SK-N-SH (cell line): ENCODE measurements around the gene C12orf57. TPM values are rescaled to one million over a fixed set of nuclear protein-coding genes. Genes with fewer than 3 reads are reported as not detected.

ENCODE experiments used
- CTCF ChIA-PET: fragments of 300-600, 350-600 bp; formaldehyde crosslinking; extraction: SDS; loops from one replicate; lab custom pipeline; 2021; lab: Yijun Ruan, JAX
- POLR2A ChIA-PET: fragments of 350-600 bp; sonication (Branson Sonifier 250); formaldehyde crosslinking; extraction: SDS; loops from one replicate; lab custom pipeline; 2020; ENCODE audit warnings: antibody characterized with exemption, inconsistent platforms; lab: Yijun Ruan, JAX
- DNase-seq: peaks from one replicate; pipeline ENCODE4 v3.0.0; 2012
- H2AFZ ChIP-seq: fragments of 200-600 bp; sonication (generic); 2 replicates; pipeline ENCODE4 v1.8.1; 2016; ENCODE audit warnings: antibody characterized with exemption, mild to moderate bottlenecking, low read depth
- H3F3A ChIP-seq: fragments of 200-600 bp; sonication (generic); replicated peaks from 2 replicates; pipeline ENCODE3; 2016; ENCODE audit warnings: antibody characterized with exemption, mild to moderate bottlenecking; ENCODE audit not compliant: insufficient read depth
- H3K27ac ChIP-seq, 2 experiments: fragments of 200-500 bp in 1 of 2; fragments of 200-600 bp in 1 of 2; sonication (Bioruptor generic) in 1 of 2; sonication (generic), shearing (Covaris generic) in 1 of 2; 2 replicates each; pipeline versions ENCODE4 v1.5.1 to v1.6.1; 2014 to 2016; ENCODE audit warnings: low read depth in 2 of 2, inconsistent platforms in 1 of 2, low read length in 1 of 2, mild to moderate bottlenecking in 1 of 2, mixed read lengths in 1 of 2
- H3K27me3 ChIP-seq: fragments of 200-600 bp; sonication (generic), shearing (Covaris generic); 2 replicates; pipeline ENCODE4 v1.6.1; 2016; ENCODE audit warnings: mixed run types; ENCODE audit not compliant: insufficient read depth
- H3K36me3 ChIP-seq, 2 experiments: fragments of 200-500 bp in 1 of 2; fragments of 200-600 bp in 1 of 2; sonication (Bioruptor generic) in 1 of 2; sonication (generic) in 1 of 2; replicated peaks in 1 of 2; 2 replicates each; pipeline versions ENCODE3 to v1.5.1; 2014 to 2016; ENCODE audit warnings: low read length in 1 of 2, mild to moderate bottlenecking in 1 of 2; ENCODE audit not compliant: insufficient read depth in 2 of 2, control insufficient read depth in 1 of 2
- H3K4me1 ChIP-seq, 2 experiments: fragments of 200-500 bp in 1 of 2; fragments of 200-600 bp in 1 of 2; sonication (Bioruptor generic) in 1 of 2; sonication (generic), shearing (Covaris generic) in 1 of 2; 2 replicates each; pipeline versions ENCODE4 v1.5.1 to v1.6.1; 2014 to 2016; ENCODE audit warnings: low read depth in 1 of 2, low read length in 1 of 2, mixed run types in 1 of 2; ENCODE audit not compliant: insufficient read depth in 2 of 2, control insufficient read depth in 1 of 2
- H3K4me2 ChIP-seq: fragments of 200-600 bp; sonication (generic), shearing (Covaris generic); 2 replicates; pipeline ENCODE4 v1.6.1; 2017; ENCODE audit warnings: mixed run types
- H3K4me3 ChIP-seq, 2 experiments: fragments of 200-500 bp in 1 of 2; fragments of 200-600 bp in 1 of 2; sonication (Bioruptor generic) in 1 of 2; sonication (generic), shearing (Covaris generic) in 1 of 2; 2 replicates each; pipeline versions ENCODE4 v1.5.1 to v1.8.1; 2014 to 2016; ENCODE audit warnings: low read depth in 2 of 2, inconsistent platforms in 1 of 2, low read length in 1 of 2, mild to moderate bottlenecking in 1 of 2, mixed read lengths in 1 of 2, moderate library complexity in 1 of 2
- H3K79me2 ChIP-seq: fragments of 200-600 bp; sonication (generic); 2 replicates; pipeline ENCODE4 v1.8.1; 2017; ENCODE audit warnings: mild to moderate bottlenecking; ENCODE audit not compliant: insufficient read depth
- H3K9ac ChIP-seq: fragments of 200-600 bp; sonication (generic); 2 replicates; pipeline ENCODE4 v1.6.1; 2017; ENCODE audit warnings: mixed run types
- H3K9me2 ChIP-seq: fragments of 200-600 bp; sonication (generic); 2 replicates; pipeline ENCODE4 v1.6.1; 2017; ENCODE audit warnings: mixed run types
- H3K9me3 ChIP-seq: fragments of 200-600 bp; sonication (generic); 2 replicates; pipeline ENCODE4 v1.6.1; 2017; ENCODE audit warnings: mixed run types, mild to moderate bottlenecking, moderate library complexity
- H4K20me1 ChIP-seq: fragments of 200-600 bp; sonication (generic); 2 replicates; pipeline ENCODE4 v1.6.1; 2017; ENCODE audit warnings: mild to moderate bottlenecking, mixed run types; ENCODE audit not compliant: insufficient read depth
- CTCF ChIP-seq: fragments of 200-600 bp; sonication (generic); IDR thresholded peaks from 2 replicates; pipeline ENCODE4 v1.6.1; 2017; ENCODE audit warnings: antibody characterized with exemption, mild to moderate bottlenecking, moderate library complexity
- EZH2phosphoT487 ChIP-seq: fragments of 200-600 bp; sonication (generic); IDR thresholded peaks from 2 replicates; pipeline ENCODE4 v1.6.1; 2017; ENCODE audit warnings: low read depth, mixed run types, mild to moderate bottlenecking, antibody characterized with exemption, moderate library complexity, borderline replicate concordance
- GABPA ChIP-seq: IDR thresholded peaks from 2 replicates; pipeline ENCODE4 v1.4.0; 2012; ENCODE audit warnings: low read depth, mild to moderate bottlenecking
- IRF3 ChIP-seq: fragments of 150-350 bp; IDR thresholded peaks from 2 replicates; pipeline ENCODE4 v1.6.1; 2016; ENCODE audit warnings: mild to moderate bottlenecking, low read depth, low read length
- JUND ChIP-seq: IDR thresholded peaks from 2 replicates; pipeline ENCODE4 v1.4.0; 2012
- MEF2A ChIP-seq: IDR thresholded peaks from 2 replicates; pipeline ENCODE4 v1.4.0; 2012; ENCODE audit warnings: low read depth, borderline replicate concordance
- MXI1 ChIP-seq: IDR thresholded peaks from 2 replicates; pipeline ENCODE4 v1.6.1; 2012; ENCODE audit warnings: mild to moderate bottlenecking, low read depth, low read length, improper control_type of control experiment
- NRF1 ChIP-seq: IDR thresholded peaks from 2 replicates; pipeline ENCODE4 v1.6.1; 2012; ENCODE audit warnings: low read depth, mild to moderate bottlenecking, low read length
- RCOR1 ChIP-seq: fragments of 150-350 bp; IDR thresholded peaks from 2 replicates; pipeline ENCODE4 v1.6.1; 2017; ENCODE audit warnings: antibody characterized with exemption, low read length
- RFX5 ChIP-seq: IDR thresholded peaks from 2 replicates; pipeline ENCODE4 v1.6.1; 2012; ENCODE audit warnings: mild to moderate bottlenecking, improper control_type of control experiment, low read length
- RXRA ChIP-seq: IDR thresholded peaks from 2 replicates; pipeline ENCODE4 v1.4.0; 2012; ENCODE audit warnings: low read depth, mild to moderate bottlenecking, borderline replicate concordance
- TCF12 ChIP-seq: IDR thresholded peaks from 2 replicates; pipeline ENCODE4 v1.4.0; 2012
- TEAD4 ChIP-seq: IDR thresholded peaks from 2 replicates; pipeline ENCODE4 v1.4.0; 2012; ENCODE audit warnings: mild to moderate bottlenecking, borderline replicate concordance; ENCODE audit not compliant: insufficient read depth
- USF1 ChIP-seq: IDR thresholded peaks from 2 replicates; pipeline ENCODE4 v1.4.0; 2012; ENCODE audit warnings: low read depth, borderline replicate concordance
- YY1 ChIP-seq: IDR thresholded peaks from 2 replicates; pipeline ENCODE4 v1.4.0; 2012; ENCODE audit warnings: low read depth, mild to moderate bottlenecking
- ZBTB33 ChIP-seq: IDR thresholded peaks from 2 replicates; pipeline ENCODE4 v1.4.0; 2012; ENCODE audit warnings: low read depth, borderline replicate concordance
- WGBS: methylation state at CpG from one replicate; pipeline ENCODE4 v1.1.6; 2017; ENCODE audit warnings: low lambda C conversion rate; 5-methylcytosine and 5-hydroxymethylcytosine counted together
- polyA plus RNA-seq, 3 experiments: library from polyadenylated mRNA; depleted of rRNA; stranded (reverse); fragments of >200 nt; gene quantifications; 2 replicates each; pipeline ENCODE4 v1.2.3, GENCODE V29; 2012
- TF ChIP-seq, protein P1 (sequence below): fragments of 150-350 bp; IDR thresholded peaks from 2 replicates; pipeline ENCODE4 v1.6.1; 2017; ENCODE audit warnings: antibody characterized with exemption, low read length, low read depth, borderline replicate concordance

The C12orf57 gene
- polyA plus RNA-seq, 1 of the 3 experiments (the other 2 are of a cell fraction): 659 TPM

GRCh38 chr12:6917491-6918231 lies 26.2 kb upstream of the C12orf57 start (continued):
- TF ChIP-seq, protein P1, sequence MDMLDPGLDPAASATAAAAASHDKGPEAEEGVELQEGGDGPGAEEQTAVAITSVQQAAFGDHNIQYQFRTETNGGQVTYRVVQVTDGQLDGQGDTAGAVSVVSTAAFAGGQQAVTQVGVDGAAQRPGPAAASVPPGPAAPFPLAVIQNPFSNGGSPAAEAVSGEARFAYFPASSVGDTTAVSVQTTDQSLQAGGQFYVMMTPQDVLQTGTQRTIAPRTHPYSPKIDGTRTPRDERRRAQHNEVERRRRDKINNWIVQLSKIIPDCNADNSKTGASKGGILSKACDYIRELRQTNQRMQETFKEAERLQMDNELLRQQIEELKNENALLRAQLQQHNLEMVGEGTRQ: no peak

- no peak overlapping the region for H3K4me3 ChIP-seq
- no peaks in the 10 kb centered on the region for H3K9me3 ChIP-seq
- no peaks in the 10 kb centered on the region for H3K9me2 ChIP-seq
- peaks cover 6 to 11% of the 10 kb centered on the region in 2 experiments for H3K36me3 ChIP-seq
- ChIA-PET CTCF (interaction anchor here (1.2 to 8.2 kb wide), 5 partner anchors 17 to 51 kb away, joined by 3 to 134 read pairs (median 7); partner anchors contain the start of genes C12orf57 and SPSB2), POLR2A (interaction anchor here (2.2 kb wide), 1 partner anchor 24 kb away, joined by 6 read pairs; the partner anchor contains the start of genes C12orf57 and RNU7-1)
- H3K79me2 ChIP-seq: peaks cover 13% of the 10 kb centered on the region; the same call in 1 of the 2 replicates
- no peaks in the 10 kb centered on the region for H4K20me1 ChIP-seq
- DNase-seq: no peak
- H3K27me3 ChIP-seq: no peaks in the 10 kb centered on the region
- no peak overlapping the region for H3K9ac ChIP-seq
- H3K4me1 ChIP-seq: peaks cover 11 to 14% of the 10 kb centered on the region in 2 experiments; a peak in 3 of 4 replicates
- H3K4me2 ChIP-seq: no peak overlapping the region
- 82% methylated on average over 7 of the region's 7 CpGs for WGBS
- H2AFZ ChIP-seq: no peak overlapping the region
- no peak for TF ChIP-seq TEAD4
- peaks cover 5% of the 10 kb centered on the region for H3F3A ChIP-seq
- no peak overlapping the region; a peak in 1 of 4 replicates for H3K27ac ChIP-seq
Measured at GRCh38 chr12:6919588-6919987, 24.2 kb upstream of the C12orf57 start.

- no peak for DNase-seq
- Histone ChIP-seq H3K4me3 (no peak overlapping the region), H3K27ac (no peak overlapping the region), H3K36me3 (peaks cover 6 to 9% of the 10 kb centered on the region in 2 experiments), H3F3A (peaks cover 25% of the 10 kb centered on the region), H4K20me1 (no peaks in the 10 kb centered on the region), H3K4me2 (no peak overlapping the region), H3K9me3 (no peaks in the 10 kb centered on the region), H2AFZ (no peak overlapping the region), H3K9me2 (no peaks in the 10 kb centered on the region), H3K79me2 (peaks cover 3% of the 10 kb centered on the region; the same call in 1 of the 2 replicates), H3K9ac (no peak overlapping the region), H3K4me1 (peaks cover 22 to 24% of the 10 kb centered on the region in 2 experiments; a peak in 3 of 4 replicates), H3K27me3 (no peaks in the 10 kb centered on the region)
- TF ChIP-seq RXRA (no peak), MXI1 (no peak), IRF3 (no peak), TCF12 (no peak), CTCF (no peak), GABPA (no peak), USF1 (no peak), EZH2phosphoT487 (no peak), MEF2A (no peak), RFX5 (no peak), ZBTB33 (no peak), RCOR1 (no peak), NRF1 (no peak), YY1 (no peak), JUND (no peak)
- POLR2A ChIA-PET: interaction anchor here (0.9 to 1.4 kb wide), 4 partner anchors 9 to 40 kb away, joined by 3 to 5 read pairs (median 3); no protein-coding TSS in a partner anchor
- CTCF ChIA-PET: interaction anchor here (1.3 to 8.2 kb wide), 5 partner anchors 16 to 49 kb away, joined by 3 to 134 read pairs (median 5); partner anchors contain the start of genes C12orf57, RNU7-1 and SPSB2
- 89% methylated on average over 7 of the region's 7 CpGs for WGBS
Measured at GRCh38 chr12:6921539-6921938, 22.3 kb upstream of the C12orf57 start.
